GM13977 (cell line): ENCODE data around the gene LRCH1.
A peak's percentile ranks its signal among the peaks of the same experiment; 100 is the strongest.

Experiments used
- DNase-seq: peaks from one replicate; pipeline ENCODE4 v3.0.0; 2012; ENCODE audit warnings: low spot score
- in situ Hi-C: fragments of 300-500 bp; cut with MboI; formaldehyde crosslinking; loops from one replicate; pipeline ENCODE4 v1.12.0; 2022; ENCODE audit warnings: low sequenced_read_pairs, low pct_unique_long_range_greater_than_20kb, mixed read lengths, inconsistent platforms; ENCODE audit not compliant: unreplicated experiment
- TF ChIP-seq, protein P1 (sequence below): IDR thresholded peaks from 2 replicates; pipeline ENCODE4 v1.5.1; 2012; ENCODE audit warnings: mild to moderate bottlenecking, control low read depth; ENCODE audit not compliant: insufficient read depth; ENCODE audit errors: extremely low read depth, missing control alignments

LRCH1 gene

DNA sequence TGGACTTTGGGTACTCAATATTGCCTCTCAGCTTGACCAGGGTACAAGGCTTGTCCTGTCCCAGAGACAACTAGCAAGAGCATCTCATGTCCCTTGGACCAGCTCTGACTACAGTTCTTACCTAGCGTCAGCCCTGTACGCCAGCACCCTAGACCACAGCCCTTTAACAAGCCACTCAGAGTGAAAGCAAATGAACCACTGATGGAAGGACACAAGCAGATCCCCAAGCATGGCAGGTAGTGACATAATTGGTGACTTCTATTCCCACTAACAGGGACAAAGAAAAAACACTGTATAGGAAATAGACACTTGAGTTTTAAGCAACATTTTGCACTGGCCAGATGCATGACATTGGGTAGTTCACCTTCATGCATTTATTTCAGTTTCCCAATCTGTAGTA lies 8.8 kb upstream of the LRCH1 start:
- peak; percentile 40 for DNase-seq
- TF ChIP-seq, protein P1, sequence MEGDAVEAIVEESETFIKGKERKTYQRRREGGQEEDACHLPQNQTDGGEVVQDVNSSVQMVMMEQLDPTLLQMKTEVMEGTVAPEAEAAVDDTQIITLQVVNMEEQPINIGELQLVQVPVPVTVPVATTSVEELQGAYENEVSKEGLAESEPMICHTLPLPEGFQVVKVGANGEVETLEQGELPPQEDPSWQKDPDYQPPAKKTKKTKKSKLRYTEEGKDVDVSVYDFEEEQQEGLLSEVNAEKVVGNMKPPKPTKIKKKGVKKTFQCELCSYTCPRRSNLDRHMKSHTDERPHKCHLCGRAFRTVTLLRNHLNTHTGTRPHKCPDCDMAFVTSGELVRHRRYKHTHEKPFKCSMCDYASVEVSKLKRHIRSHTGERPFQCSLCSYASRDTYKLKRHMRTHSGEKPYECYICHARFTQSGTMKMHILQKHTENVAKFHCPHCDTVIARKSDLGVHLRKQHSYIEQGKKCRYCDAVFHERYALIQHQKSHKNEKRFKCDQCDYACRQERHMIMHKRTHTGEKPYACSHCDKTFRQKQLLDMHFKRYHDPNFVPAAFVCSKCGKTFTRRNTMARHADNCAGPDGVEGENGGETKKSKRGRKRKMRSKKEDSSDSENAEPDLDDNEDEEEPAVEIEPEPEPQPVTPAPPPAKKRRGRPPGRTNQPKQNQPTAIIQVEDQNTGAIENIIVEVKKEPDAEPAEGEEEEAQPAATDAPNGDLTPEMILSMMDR: no peak
- in situ Hi-C loops: no loop called here

DNA sequence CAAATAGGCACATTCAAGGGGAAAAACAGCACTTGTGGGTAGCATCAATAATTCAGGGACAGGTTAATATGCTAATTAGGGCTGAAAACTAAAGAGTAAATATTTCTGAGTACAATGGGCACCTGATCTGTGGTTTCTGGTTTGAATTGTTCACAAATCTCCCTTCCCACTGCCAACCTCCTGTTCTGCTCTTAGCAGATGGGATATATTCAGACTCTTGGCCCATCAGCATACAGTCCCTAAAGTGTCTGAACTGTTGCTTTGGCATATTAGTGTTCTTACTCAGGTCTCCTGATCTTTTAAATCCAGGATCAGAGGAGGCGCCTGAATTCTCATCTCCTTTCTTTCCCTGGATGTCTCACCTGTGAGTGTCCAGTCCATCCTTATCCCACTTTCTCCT lies 8.2 kb upstream of the LRCH1 start:
- DNase-seq: no peak
- in situ Hi-C loops: no loop called here
- TF ChIP-seq, protein P1: no peak

DNA sequence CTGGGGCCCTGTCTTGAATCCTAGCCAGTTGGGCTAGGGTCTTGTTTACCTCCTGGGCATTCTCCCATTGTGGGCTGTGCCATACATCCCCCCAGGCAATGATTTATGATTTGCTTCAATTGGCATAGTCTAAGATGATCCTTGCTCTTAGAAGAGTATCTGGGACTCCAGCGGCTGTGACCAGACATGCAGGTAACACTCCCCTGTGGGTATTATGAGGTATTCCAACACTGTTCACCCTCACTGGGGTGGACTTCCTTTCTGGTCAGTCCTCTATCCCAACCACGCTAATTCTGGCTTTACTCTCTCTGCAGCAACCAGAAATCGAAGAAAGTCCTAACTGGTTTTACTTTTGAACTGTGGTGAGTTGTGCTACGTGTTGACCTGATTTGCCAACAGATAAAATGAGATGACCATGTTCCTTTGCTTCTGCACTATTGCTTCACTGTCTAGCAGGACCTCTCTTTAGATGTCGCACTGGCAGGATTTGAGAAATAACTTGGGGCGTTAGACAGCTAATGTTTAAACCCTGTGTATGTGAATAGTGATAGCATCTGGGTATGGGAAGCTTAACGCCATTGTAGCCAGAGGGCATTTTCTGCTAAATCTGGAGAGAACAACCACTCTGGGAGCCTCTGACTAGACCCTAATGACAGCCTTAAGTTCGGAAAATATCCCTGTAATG lies 6.7 kb upstream of the LRCH1 start:
- TF ChIP-seq, protein P1: no peak
- in situ Hi-C loops: no loop called here
- DNase-seq: no peak

DNA sequence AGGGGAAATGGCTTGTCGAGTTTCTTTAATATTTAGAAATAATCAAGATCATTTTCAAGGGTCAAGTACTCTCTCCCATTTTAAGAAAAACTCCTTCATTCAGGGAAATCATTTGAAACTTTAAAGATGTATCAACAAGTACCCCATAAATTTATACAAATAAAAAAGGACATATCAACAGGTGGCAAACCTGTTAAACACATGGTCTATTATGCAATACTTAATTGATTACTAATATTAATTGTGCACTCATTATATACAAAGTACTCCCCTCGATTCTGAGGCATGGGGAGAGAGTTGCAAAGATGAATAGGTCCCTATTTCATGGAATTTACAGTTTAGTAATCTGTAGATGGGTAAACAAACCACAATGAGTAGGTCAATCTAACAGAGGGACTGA lies 2.1 kb upstream of the LRCH1 start:
- DNase-seq: no peak
- TF ChIP-seq, protein P1: no peak
- in situ Hi-C loops: no loop called here

DNA sequence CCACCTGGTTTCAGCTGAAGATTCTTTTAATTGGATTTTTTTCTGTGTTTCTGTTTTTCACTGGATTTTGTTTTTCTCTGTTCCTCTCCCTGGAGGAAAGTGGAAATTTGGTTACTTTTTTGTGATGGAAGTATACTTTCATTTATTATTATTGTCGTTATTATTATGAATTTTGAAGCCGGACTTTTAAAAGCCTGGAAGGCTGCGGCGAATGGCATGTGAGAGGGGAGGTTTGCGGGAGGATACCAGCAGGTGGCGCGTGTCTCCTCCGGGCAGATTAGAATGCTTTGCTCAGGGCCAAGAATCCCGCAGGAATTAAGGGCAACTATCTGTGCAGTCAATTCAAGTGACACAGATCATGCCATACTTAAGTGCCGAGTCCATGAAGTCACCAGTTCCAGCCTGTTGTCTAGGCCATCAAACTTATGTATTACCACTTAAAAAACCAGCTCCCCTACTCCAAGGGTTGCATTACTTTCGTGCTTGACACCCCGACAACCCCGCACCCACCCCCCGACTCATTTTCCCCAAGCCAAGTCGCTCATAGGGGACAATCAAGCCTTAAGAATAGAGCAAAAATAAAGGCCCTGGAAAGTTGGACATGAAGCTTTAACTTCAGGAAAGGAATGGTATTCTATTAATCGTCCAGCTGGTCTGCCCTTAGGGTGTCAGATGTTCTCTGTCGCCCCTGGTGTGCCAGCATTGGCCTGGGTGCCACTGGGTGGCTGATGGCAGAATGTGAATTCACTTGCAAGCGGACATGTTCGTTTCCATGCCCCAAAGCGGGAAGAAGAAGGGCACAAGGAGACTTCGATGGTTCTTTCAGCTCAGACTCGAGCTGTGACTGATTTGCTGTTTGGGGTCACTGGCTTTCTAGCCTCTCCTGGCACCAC lies 1.3 kb upstream of the LRCH1 start:
- in situ Hi-C loops: no loop called here
- TF ChIP-seq, protein P1: peak; percentile 87
- DNase-seq: peak; percentile 57

DNA sequence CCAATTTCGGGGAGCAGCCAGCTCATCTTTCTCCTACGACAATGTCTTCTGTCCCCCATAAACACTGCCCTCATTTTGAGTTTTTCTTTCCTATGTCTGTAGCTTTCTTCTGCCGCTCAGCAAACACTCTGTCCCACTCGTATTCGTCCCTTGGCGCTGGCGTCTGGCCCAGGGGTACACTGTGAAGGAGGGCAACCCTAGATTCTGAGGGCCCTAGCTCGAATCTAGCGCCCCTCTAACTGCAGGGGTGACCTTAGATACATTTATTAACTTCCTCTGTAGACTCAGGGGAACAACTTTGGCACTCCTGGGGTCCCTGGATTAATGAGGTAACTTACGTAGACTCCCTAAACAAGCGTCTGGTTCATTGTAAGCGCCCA lies 677 bp upstream of the LRCH1 start:
- no peak for DNase-seq
- in situ Hi-C loops: no loop called here
- TF ChIP-seq, protein P1: no peak
